Natural killer cell (primary cell): ENCODE data around the gene UPK3B. TPM values are rescaled to one million over a fixed set of nuclear protein-coding genes. Genes with fewer than 3 reads are reported as not detected.
"Not testable (repeated sequence)": the region's sequence is repeated elsewhere in the genome, so short reads cannot be mapped to it uniquely, and the experiment has no call there.

Experiments
- ATAC-seq, 3 donors: fragments of 150-1000 bp in 2 of 3; fragments of 200-7000 bp in 1 of 3; cut with Tn5 transposase; 1 replicate in 1 of 3; 2 replicates in 2 of 3; pipeline ENCODE4 v1.10.0; 2021; ENCODE audit warnings: mild to moderate bottlenecking in 2 of 3, moderate library complexity in 2 of 3
- DNase-seq, 2 donors: peaks; one replicate each; pipeline versions ENCODE4 v3.0.0 to v3.0.0-alpha.2; 2013 to 2021; ENCODE audit warnings: mixed read lengths in 1 of 2
- H3K27ac ChIP-seq: one replicate; pipeline ENCODE4 v1.5.1; 2013; ENCODE audit warnings: mild to moderate bottlenecking, low read length
- H3K27me3 ChIP-seq: one replicate; pipeline ENCODE4 v1.6.1; 2013; ENCODE audit warnings: low read length; ENCODE audit not compliant: control insufficient read depth, insufficient read depth
- H3K36me3 ChIP-seq: one replicate; pipeline ENCODE4 v1.6.1; 2013; ENCODE audit warnings: low read length; ENCODE audit not compliant: control insufficient read depth, insufficient read depth
- H3K4me1 ChIP-seq: one replicate; pipeline ENCODE4 v1.6.1; 2013; ENCODE audit warnings: low read length; ENCODE audit not compliant: control insufficient read depth, insufficient read depth
- H3K4me3 ChIP-seq: one replicate; pipeline ENCODE4 v1.5.1; 2013; ENCODE audit warnings: low read length
- H3K9me3 ChIP-seq: one replicate; pipeline ENCODE4 v1.6.1; 2013; ENCODE audit warnings: low read length; ENCODE audit not compliant: control insufficient read depth, insufficient read depth
- H3K27ac Mint-ChIP-seq, 2 donors: one replicate each; pipeline ENCODE4 v1.8.0; 2022; ENCODE audit warnings: mild to moderate bottlenecking in 2 of 2, mixed read lengths in 2 of 2, moderate library complexity in 1 of 2
- H3K27me3 Mint-ChIP-seq, 2 donors: one replicate each; pipeline ENCODE4 v1.8.0; 2022; ENCODE audit warnings: low read depth in 2 of 2, mixed read lengths in 2 of 2
- H3K36me3 Mint-ChIP-seq: one replicate; pipeline ENCODE4 v1.8.0; 2022; ENCODE audit warnings: mixed read lengths
- H3K4me1 Mint-ChIP-seq, 2 donors: one replicate each; pipeline ENCODE4 v1.8.0; 2022; ENCODE audit warnings: mixed read lengths in 2 of 2
- H3K4me3 Mint-ChIP-seq: one replicate; pipeline ENCODE4 v1.8.0; 2022; ENCODE audit warnings: mild to moderate bottlenecking, moderate library complexity, mixed read lengths
- H3K9me3 Mint-ChIP-seq, 2 donors: one replicate each; pipeline ENCODE4 v1.8.0; 2022; ENCODE audit warnings: mixed read lengths in 2 of 2
- WGBS: methylation state at CpG from one replicate; pipeline ENCODE4 v1.1.7; 2013; ENCODE audit warnings: missing lambda C conversion rate; ENCODE audit not compliant: insufficient coverage; 5-methylcytosine and 5-hydroxymethylcytosine counted together
- intact Hi-C: fragments of 100-400 bp; cut with micrococcal nuclease; formaldehyde crosslinking; loops from one replicate; pipeline ENCODE4 v1.14.2; 2022
- total RNA-seq, 4 donors: library from RNA; stranded (reverse); fragments of 120-200 nt in 1 of 4; gene quantifications; one replicate each; pipeline versions ENCODE4 v1.2.3 to v1.2.4, GENCODE V29; 2013 to 2022
- TF ChIP-seq, protein P1 (sequence below): fragments of 200-600 bp; IDR thresholded peaks from one replicate; pipeline ENCODE4 v1.8.0; 2022; ENCODE audit warnings: antibody characterized with exemption

UPK3B gene
- total RNA-seq: 1 to 10 TPM; 3.3 to 5.3 (median 3.3) TPM
- 2.6 TPM for total RNA-seq (2013)

DNA sequence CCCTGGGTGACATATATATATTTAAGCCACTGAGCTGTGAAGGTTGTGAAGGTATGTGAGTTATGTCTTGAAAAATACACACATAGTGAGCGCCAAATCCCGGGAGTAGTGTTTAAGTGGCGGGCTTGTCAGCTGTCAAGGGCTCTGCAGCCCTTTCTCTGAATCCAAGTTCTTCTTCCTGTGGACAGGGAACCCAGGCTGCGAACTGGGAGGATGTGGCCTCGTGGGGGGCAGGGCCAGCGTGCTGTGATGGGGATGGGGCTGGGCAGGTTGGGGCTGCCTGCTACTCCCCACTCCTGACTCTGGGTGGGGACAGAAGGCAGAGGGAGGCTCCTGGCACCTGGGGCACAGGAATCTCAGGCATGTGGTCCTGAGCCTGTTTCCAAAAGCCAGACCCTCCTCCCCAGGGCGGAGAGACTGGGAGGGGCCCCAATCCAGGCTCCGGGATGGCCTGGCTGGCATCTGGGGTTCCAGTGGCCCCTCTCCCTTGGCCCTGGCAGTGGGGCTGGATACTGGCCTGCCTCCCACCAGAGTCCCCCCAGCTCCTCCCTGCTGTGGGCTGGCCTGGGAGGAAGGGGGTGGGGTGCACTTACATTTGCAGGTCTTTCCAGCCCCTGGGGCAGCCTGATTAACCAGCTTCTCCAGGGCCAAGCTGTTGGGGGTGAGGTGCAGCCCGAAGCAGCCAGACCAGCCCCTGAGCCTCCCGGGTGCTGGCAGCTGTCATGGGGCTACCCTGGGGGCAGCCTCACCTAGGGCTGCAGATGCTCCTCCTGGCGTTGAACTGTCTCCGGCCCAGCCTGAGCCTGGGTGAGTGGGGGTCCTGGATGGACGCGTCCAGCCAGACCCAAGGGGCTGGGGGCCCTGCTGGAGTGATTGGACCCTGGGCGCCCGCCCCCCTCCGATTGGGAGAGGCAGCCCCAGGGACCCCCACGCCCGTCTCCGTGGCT, at the start of gene UPK3B:
UPK3B (plus strand) TSS at position 622 of the 947 bp plus-strand sequence; CDS start at position 723, 101 bp downstream.
- Histone ChIP-seq H3K27ac (no peak within 1 kb of the TSS), H3K9me3 (no peaks in the 10 kb centered on the region), H3K4me3 (no peak within 1 kb of the TSS), H3K36me3 (peaks cover 4% of the 10 kb centered on the region), H3K4me1 (no peaks in the 10 kb centered on the region), H3K27me3 (no peaks in the 10 kb centered on the region)
- WGBS: 64% methylated on average over 17 of the region's 20 CpGs
- Mint-ChIP-seq H3K27me3 (no peaks in the 10 kb centered on the region), H3K36me3 (no peaks in the 10 kb centered on the region), H3K4me1 (no peaks in the 10 kb centered on the region), H3K4me3 (no peak within 1 kb of the TSS), H3K27ac (no peak within 1 kb of the TSS), H3K9me3 (no peaks in the 10 kb centered on the region)
- DNase-seq (no peak), ATAC-seq (no peak)
- TF ChIP-seq, protein P1, sequence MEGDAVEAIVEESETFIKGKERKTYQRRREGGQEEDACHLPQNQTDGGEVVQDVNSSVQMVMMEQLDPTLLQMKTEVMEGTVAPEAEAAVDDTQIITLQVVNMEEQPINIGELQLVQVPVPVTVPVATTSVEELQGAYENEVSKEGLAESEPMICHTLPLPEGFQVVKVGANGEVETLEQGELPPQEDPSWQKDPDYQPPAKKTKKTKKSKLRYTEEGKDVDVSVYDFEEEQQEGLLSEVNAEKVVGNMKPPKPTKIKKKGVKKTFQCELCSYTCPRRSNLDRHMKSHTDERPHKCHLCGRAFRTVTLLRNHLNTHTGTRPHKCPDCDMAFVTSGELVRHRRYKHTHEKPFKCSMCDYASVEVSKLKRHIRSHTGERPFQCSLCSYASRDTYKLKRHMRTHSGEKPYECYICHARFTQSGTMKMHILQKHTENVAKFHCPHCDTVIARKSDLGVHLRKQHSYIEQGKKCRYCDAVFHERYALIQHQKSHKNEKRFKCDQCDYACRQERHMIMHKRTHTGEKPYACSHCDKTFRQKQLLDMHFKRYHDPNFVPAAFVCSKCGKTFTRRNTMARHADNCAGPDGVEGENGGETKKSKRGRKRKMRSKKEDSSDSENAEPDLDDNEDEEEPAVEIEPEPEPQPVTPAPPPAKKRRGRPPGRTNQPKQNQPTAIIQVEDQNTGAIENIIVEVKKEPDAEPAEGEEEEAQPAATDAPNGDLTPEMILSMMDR: no peak
- intact Hi-C loops: loop anchor here (10.0 kb wide), 1 partner anchor 485 kb away; no protein-coding TSS in a partner anchor

DNA sequence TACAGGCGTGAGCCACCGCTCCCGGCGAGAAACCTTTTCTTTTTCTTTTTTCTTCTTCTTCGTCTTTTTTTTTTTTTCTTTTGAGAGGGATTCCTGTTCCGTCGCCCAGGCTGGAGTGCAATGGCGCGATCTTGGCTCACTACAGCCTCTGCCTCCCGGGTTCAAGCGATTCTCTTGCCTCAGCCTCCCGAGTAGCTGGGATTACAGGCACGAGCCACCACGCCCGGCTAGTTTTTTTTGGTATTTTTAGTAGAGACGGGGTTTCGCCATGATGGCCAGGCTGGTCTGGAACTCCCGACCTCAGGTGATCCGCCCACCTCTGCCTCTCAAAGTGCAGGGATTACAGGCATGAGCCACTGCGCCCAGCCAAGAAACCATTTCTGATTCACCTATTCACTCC, 49.6 kb upstream of the UPK3B start:
- DNase-seq, H3K9me3 Mint-ChIP-seq, H3K27me3 Mint-ChIP-seq, H3K36me3 Mint-ChIP-seq, H3K4me1 ChIP-seq, H3K27ac Mint-ChIP-seq, H3K9me3 ChIP-seq, H3K4me3 ChIP-seq, H3K36me3 ChIP-seq, ATAC-seq, H3K4me1 Mint-ChIP-seq, H3K27ac ChIP-seq, H3K27me3 ChIP-seq, intact Hi-C loops, H3K4me3 Mint-ChIP-seq: not testable (repeated sequence)
- WGBS: 100% methylated on average over 2 of the region's 20 CpGs

DNA sequence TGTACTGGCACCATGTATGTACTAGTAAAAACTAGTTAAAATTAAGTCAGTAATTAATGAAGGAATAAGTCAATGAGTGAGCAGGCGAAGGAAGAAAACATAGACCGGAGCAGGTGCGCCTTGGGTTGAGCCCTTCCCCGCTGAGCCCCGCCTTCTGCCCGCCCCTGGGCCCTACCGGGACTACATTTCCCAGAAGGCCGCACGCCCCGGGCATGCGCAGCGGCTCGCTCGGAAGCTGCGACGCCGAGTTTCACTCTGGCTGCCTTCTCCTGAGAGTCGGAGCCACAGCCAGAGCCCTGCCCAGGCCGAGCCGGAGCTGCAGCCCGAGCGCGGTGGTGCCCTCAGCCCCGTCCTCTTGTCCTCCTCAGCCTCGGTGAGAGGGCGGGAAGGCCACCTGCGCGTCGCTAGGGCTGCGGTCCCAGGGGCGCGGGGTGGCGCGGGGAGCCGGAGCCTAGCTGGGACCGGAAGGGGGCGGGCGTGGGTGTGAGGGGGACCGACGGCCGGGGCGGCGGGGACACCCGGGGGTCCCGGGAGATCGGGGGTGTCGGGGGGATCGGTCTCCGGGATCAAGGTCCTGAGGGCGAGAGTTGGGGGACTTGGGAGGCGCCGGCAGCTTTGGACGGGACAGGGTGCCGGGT, 48.8 kb upstream of the UPK3B start, which contains the start of gene DTX2:
DTX2 (plus strand) TSS at position 246 of the 638 bp plus-strand sequence. CDS start 18,801 bp downstream, outside the sequence.
- H3K4me1 Mint-ChIP-seq, H3K27me3 Mint-ChIP-seq, H3K27ac ChIP-seq, H3K36me3 Mint-ChIP-seq, H3K27ac Mint-ChIP-seq, H3K4me1 ChIP-seq, H3K36me3 ChIP-seq, intact Hi-C loops, H3K27me3 ChIP-seq, H3K9me3 ChIP-seq, H3K9me3 Mint-ChIP-seq: not testable (repeated sequence)
- peak within 1 kb of the TSS; percentile 72 for H3K4me3 Mint-ChIP-seq
- no CpG with 5 or more reads among the region's 54 CpGs for WGBS
- H3K4me3 ChIP-seq: peak within 1 kb of the TSS; percentile 27
- ATAC-seq (peak; percentile 97 to 98 (median 98)), DNase-seq (peak in 1 of 2 donors; percentile 55)

DNA sequence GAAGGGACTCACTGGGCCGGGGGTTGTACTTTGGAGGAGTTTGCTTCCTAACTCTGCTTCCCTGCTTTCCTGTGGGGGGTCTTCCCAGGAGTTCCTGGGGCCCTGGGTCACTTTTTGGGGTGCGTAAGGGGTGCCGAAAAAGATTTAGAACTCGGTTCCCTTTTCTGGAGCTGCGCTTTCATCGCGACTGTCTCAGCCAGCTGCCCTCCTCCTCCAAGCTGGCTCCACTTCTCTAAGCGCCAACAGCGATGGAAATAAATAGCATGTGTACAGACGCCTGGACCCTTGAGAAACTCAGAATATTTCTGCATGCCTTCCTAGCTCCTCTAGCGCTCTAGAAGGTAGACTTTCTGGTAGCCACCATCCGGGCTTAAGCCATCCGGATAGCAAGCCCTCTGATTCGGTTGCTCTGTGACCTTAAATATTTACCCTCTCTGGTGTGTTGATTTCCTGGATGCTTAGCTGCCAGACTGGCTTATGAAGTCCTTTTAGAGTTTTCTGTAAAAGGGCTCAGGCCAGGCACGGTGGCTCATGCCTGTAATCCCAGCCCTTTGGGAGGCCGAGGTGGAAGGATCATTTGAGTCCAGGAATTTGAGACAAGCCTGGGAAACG, 48.0 kb upstream of the UPK3B start:
- ATAC-seq, H3K9me3 ChIP-seq, H3K9me3 Mint-ChIP-seq, H3K27ac Mint-ChIP-seq, H3K27me3 ChIP-seq, H3K4me1 ChIP-seq, H3K4me3 ChIP-seq, H3K27me3 Mint-ChIP-seq, intact Hi-C loops, H3K36me3 Mint-ChIP-seq, H3K27ac ChIP-seq, H3K36me3 ChIP-seq, H3K4me1 Mint-ChIP-seq, H3K4me3 Mint-ChIP-seq, DNase-seq: not testable (repeated sequence)
- no CpG with 5 or more reads among the region's 17 CpGs for WGBS

DNA sequence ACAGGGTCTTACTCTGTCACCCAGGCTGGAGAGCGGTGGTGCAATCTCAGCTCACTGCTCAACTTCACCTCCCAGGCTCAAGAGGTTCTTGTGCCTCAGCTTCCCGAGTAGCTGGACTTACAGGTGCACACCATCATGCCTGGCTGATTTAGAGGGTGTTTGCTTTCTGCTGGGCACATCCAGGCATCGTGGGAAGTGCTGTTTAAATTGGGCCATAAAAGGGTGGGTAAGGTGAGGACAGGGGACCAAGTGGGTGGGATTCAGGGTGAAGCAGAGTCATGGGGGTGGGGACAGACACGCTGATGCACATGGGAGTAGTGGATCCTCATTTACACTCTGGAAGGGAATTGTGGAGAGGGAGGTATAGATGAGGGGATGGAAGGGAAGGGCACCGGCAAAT, 45.4 kb upstream of the UPK3B start:
- H3K27me3 ChIP-seq, H3K27ac ChIP-seq, H3K9me3 ChIP-seq, ATAC-seq, H3K4me3 Mint-ChIP-seq, H3K36me3 ChIP-seq, H3K36me3 Mint-ChIP-seq, H3K4me3 ChIP-seq, H3K27me3 Mint-ChIP-seq, H3K27ac Mint-ChIP-seq, intact Hi-C loops, DNase-seq, H3K4me1 ChIP-seq, H3K4me1 Mint-ChIP-seq, H3K9me3 Mint-ChIP-seq: not testable (repeated sequence)
- 93% methylated on average over 4 of the region's 5 CpGs for WGBS

DNA sequence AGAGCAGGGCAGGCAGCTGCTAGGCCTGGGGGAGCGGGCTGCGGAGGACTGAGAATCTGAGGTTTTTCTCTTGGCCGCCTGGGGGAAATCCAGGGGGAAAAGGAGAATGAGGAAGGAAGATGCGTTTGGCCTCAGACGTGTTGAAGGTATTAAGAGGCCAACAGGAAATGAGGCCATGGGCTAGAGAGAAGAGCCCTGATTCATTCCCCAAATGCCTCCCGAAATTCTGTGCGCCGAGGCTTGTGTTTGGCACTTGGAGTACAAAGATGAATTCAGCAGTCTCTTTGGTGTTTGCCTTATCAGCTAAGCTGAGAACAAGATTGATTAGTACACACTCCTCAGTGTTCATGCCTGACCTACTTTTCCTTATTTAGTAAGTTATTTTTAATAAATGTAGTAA, 44.4 kb upstream of the UPK3B start:
- no CpG with 5 or more reads among the region's 8 CpGs for WGBS
- H3K9me3 ChIP-seq, H3K36me3 ChIP-seq, H3K27me3 ChIP-seq, H3K27ac Mint-ChIP-seq, H3K4me1 ChIP-seq, H3K4me3 ChIP-seq, H3K4me1 Mint-ChIP-seq, H3K4me3 Mint-ChIP-seq, DNase-seq, H3K36me3 Mint-ChIP-seq, H3K27ac ChIP-seq, H3K27me3 Mint-ChIP-seq, intact Hi-C loops, ATAC-seq, H3K9me3 Mint-ChIP-seq: not testable (repeated sequence)
